ENCODE results near the gene MCRIP1. TPM values are rescaled to one million over a fixed set of nuclear protein-coding genes. Genes with fewer than 3 reads are reported as not detected.

Gene MCRIP1
- total and polyA plus RNA-seq, 2 experiments from 2014 or later, result 161 to 233 TPM

- H3K27me3 ChIP-seq, result no peaks in the 10 kb centered on the region
- no peak for TF ChIP-seq CTCF (IDR thresholded peaks at IDR 0.05; ENCODE audit: low read depth, low read length)
- H3K4me1 ChIP-seq (ENCODE audit: low read depth), result peaks cover 43% of the 10 kb centered on the region
- H3K4me3 ChIP-seq, result no peak overlapping the region
- DNase-seq (ENCODE audit: low read depth in 1 of 2, low spot score in 1 of 2), result peak; percentile 36 to 78
- no peaks in the 10 kb centered on the region for H3K36me3 ChIP-seq
- peak overlapping the region; percentile 96 for H3K27ac ChIP-seq
- H3K9me3 ChIP-seq (ENCODE audit: low read depth), result no peaks in the 10 kb centered on the region
Measured at GRCh38 chr17:81867170-81867990, 34.3 kb upstream of the MCRIP1 start.

GRCh38 chr17:81866440-81867169, 33.5 kb upstream of the MCRIP1 start:
- H3K27me3 ChIP-seq, result no peaks in the 10 kb centered on the region
- DNase-seq (ENCODE audit: low read depth in 1 of 2, low spot score in 1 of 2), result peak in 1 of 2 donors; percentile 28
- TF ChIP-seq CTCF (IDR thresholded peaks at IDR 0.05; ENCODE audit: low read depth, low read length), result no peak
- H3K36me3 ChIP-seq, result no peaks in the 10 kb centered on the region
- H3K4me3 ChIP-seq, result no peak overlapping the region
- peaks cover 45% of the 10 kb centered on the region for H3K4me1 ChIP-seq (ENCODE audit: low read depth)
- H3K9me3 ChIP-seq (ENCODE audit: low read depth), result no peaks in the 10 kb centered on the region
- peak overlapping the region; percentile 96 for H3K27ac ChIP-seq

GRCh38 chr17:81865733-81866439, 32.8 kb upstream of the MCRIP1 start:
- Histone ChIP-seq H3K4me1 (ENCODE audit: low read depth) (peaks cover 45% of the 10 kb centered on the region), H3K4me3 (no peak overlapping the region), H3K27me3 (no peaks in the 10 kb centered on the region), H3K36me3 (no peaks in the 10 kb centered on the region), H3K27ac (peak overlapping the region; percentile 96), H3K9me3 (ENCODE audit: low read depth) (no peaks in the 10 kb centered on the region)
- no peak for TF ChIP-seq CTCF (IDR thresholded peaks at IDR 0.05; ENCODE audit: low read depth, low read length)
- peak in 1 of 2 donors; percentile 44 for DNase-seq (ENCODE audit: low read depth in 1 of 2, low spot score in 1 of 2)

GRCh38 chr17:81865358-81865732, 32.3 kb upstream of the MCRIP1 start:
- H3K4me3 ChIP-seq, result no peak overlapping the region
- DNase-seq (ENCODE audit: low read depth in 1 of 2, low spot score in 1 of 2), result no peak
- H3K9me3 ChIP-seq (ENCODE audit: low read depth), result no peaks in the 10 kb centered on the region
- H3K36me3 ChIP-seq, result no peaks in the 10 kb centered on the region
- TF ChIP-seq CTCF (IDR thresholded peaks at IDR 0.05; ENCODE audit: low read depth, low read length), result no peak
- no peaks in the 10 kb centered on the region for H3K27me3 ChIP-seq
- peak overlapping the region; percentile 96 for H3K27ac ChIP-seq
- H3K4me1 ChIP-seq (ENCODE audit: low read depth), result peaks cover 45% of the 10 kb centered on the region
